Measurements from ENCODE around the gene DMAC1.

Gene DMAC1, protein sequence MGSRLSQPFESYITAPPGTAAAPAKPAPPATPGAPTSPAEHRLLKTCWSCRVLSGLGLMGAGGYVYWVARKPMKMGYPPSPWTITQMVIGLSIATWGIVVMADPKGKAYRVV

DNA sequence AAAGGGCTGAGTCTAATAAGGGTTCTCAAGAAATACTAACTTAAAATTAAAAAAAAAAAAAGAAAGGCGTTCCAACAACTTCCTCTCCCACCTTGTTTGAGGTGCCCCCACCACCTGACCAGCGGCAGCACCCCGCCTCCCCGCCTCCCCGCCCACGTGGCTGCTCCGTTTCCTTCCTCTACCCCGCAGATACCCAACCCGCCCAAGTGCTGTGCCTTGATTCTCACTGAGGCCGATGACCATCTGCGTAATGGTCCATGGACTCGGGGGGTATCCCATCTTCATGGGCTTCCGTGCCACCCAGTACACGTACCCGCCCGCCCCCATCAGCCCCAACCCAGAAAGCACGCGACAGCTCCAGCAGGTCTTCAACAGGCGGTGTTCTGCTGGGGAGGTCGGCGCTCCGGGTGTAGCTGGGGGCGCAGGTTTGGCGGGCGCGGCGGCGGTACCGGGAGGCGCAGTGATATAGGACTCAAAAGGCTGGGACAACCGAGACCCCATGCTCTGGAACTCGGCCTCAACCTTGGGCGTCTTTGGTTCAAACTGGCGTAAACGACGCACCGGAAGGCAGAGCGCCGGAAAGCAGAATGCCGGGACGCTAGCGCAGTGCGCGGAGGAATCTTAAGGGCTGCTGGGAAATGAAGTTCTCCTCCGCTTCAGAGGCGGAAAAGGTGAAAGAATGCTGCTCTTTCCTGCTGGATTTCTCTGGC is at the start of gene DMAC1:
Gene DMAC1, minus strand, starts transcription at position 545 of the 710 bp plus-strand sequence. Its CDS starts 44 bp downstream, at position 501.
- peak; percentile 89 for DNase-seq

DNA sequence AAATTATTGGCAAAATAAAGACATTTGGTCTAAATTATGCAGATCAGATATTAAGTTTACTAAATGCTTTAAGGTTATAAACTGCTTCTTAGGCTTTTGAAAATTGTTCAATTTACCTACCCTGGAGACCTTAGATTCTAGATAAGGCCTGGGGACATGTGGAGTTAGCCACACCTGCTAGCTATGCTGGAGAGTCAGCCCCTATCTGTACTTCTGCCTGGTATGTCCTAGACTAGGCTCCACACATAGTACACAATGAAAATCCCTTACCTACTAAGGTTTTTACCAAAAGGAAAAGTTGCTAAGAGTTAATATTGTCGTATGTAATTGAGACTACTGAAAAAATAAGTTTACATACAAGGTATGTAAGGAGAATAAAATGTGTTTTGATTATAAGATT is 49.8 kb upstream of the DMAC1 start:
- no peak for DNase-seq

DNA sequence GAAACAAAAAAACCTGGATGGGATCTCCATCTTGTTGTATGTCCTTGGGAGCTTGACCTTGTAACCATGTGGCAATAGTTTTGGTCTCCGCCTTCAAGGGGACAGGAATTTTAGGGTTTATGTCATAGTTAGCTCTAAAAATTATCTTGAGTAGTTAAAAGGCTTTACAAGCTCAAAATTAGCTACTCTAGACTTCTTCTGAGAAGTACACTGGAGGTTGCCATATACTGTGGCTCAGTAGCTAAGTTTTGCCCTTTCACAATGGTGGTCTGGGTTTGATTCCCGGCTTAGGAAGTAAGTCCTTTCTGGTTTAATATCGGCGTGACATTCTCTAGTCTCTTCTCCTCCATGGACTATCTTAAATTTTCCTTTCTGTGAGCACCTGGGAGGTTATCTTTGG is 48.9 kb upstream of the DMAC1 start:
- DNase-seq = no peak

DNA sequence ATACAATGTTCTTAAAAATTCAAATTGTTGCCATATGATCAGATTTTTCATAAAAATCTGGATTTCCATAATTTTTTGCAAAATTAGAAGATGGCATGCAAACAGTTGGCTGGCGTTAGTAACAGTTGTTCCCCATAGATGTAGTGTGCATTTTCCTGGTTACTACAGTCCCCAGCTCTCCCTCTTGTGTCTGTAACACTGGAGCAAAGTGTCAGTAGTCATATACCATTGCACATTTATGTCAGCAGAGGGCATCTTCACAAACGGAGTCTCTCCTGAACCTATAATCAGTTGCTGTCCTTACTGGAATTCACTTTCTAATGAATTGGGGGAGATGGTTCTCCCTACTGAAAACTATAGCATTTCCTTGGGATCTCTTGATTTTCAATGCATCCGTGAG is 44.7 kb upstream of the DMAC1 start:
- no peak for DNase-seq

DNA sequence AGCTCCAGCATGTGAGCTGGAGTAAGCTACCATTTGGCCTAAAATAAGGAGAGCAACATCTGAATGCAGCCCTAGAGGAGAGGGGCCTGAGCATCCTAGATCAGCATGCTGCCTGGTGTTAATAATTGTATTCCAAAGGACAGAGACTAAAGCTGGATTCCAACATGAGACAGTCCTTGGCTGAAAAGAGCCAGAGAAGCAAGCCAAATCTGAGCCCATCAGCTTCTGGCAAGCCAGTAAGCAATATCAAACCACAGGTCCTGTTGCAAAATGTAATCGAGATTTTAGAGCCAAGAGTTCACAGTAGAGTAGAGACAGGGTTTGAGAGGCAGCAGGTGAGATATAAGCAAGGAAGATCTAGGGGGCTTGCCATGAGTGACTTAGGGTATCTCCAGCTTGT is 42.3 kb upstream of the DMAC1 start:
- DNase-seq = no peak

DNA sequence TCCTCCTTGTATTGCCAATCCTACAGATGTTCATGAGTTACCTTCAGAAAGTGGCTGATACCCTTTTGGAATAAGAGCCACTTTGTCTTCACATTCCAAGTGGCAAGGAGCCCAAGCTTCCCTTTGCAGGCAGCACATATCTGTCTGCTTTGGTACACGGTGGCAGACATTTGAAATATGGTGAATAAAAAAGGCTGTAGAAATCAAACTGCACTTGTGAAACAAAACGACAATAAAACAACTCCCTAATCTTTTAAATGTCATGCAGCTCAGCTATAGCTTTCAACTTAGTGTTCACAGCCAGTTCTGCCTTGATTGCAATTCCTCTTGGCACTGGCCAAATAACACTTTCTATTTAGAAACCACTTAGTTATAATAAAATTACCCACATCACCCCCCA is 35.0 kb upstream of the DMAC1 start:
- no peak for DNase-seq

DNA sequence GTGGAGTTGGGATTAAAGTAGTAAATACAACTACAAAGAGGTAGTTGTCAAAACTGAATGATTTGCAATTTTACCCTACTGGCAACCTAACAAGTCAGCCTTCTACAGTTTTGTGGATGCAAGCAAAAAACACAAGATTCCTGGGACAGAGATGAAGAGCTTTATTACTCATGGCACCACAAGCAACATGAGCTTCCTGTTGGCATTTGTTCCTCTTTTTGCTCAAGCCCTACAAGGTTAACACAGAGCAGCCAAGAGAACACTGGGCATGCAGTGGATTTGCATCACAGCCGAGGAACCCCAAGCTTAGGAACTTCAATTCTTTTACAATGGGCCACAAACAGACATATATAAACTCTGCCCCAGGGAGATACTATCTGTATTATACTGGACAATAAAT is 28.8 kb upstream of the DMAC1 start:
- no peak for DNase-seq

DNA sequence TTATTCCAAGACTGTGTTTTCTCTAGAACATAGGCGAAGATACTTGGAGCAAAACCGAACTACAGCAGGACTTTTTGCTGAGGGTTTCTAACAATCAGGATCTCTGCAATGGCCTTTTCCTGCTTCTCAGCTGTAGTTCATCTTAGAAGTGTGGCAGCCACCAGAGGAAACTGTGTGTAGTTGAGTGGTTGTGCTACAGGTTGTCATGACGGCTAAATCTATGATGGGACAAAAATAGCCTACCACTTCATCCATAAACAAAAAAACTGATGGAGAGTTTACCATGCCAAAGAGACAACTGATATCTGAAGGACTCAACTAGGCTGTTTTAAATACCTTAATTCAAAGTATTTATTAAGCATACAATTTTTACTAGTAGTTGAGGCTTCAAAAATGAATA is 28.2 kb upstream of the DMAC1 start:
- no peak for DNase-seq

DNA sequence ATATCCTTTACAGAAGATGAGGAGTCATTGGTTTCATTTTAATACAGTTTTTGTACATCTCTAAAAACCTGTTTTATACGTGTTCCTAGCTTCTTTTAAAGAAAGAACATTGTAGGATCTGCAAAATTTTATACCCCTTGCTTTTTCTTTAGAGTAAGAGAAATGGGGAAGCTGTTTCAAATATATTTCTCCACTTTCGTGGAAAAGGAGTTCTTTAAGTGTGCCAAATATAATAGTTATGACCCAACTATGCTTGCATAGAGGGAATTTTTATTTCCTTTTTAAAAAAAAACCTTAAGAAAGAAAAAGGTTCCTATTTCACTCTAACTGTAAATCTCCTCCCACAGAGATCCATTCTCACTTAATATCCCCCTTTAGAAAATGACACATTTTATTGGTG is 27.5 kb upstream of the DMAC1 start:
- no peak for DNase-seq

DNA sequence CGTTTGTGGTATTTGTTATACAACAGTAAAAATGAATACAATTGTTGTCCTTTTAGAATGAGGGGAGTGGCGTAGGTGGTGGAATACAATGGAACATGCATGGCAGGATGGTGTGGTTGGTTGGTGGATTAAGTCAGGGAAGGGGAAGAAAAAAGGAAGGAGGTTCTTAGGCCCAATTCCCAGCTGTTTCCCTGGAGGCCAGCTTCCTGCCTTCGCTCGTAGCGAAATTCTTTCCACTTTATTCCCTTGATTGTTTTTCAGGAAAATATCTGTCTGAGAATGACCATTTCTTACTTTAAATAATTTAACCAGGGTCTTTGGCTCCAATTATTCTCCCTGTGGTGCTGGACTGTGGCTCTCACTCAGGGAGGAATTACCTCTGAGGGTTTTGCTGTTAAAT is 24.1 kb upstream of the DMAC1 start:
- DNase-seq = no peak

DNA sequence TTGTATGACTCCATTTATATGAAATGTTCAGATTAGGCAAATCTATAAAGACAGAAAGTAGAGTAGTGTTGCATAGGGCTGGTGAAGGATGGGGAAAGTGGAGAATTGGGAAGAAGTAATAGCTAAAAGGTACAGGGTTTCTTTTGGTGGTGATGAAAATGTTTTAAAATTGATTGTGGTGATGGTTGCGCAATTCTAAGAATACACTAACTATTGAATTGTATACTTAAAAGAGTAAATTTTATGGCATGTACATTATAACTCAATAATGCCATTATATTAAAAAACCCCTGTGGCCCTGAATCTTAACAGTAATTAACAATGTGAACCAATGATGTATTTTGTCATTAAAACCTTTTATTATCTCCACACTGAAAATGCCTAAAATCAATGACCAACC is 20.4 kb upstream of the DMAC1 start:
- no peak for DNase-seq

DNA sequence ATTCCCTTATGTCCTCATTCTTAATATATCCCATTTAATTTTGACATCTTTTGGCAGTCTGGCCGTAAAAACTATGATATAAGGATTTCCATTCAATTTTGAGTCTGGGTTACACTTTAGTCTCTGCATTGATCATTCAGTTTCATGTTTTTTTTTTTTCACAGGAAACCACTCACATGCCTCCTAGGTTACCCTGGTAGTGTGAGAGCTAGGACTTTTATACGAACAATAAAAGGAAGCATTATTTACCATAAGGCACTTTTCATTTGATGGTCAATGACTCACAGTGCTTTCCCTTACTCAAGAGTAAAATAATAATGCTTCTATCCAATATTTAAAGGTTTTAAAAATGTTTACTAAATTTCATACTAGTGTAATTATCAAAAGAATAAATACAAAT is 16.4 kb upstream of the DMAC1 start:
- DNase-seq = no peak

DNA sequence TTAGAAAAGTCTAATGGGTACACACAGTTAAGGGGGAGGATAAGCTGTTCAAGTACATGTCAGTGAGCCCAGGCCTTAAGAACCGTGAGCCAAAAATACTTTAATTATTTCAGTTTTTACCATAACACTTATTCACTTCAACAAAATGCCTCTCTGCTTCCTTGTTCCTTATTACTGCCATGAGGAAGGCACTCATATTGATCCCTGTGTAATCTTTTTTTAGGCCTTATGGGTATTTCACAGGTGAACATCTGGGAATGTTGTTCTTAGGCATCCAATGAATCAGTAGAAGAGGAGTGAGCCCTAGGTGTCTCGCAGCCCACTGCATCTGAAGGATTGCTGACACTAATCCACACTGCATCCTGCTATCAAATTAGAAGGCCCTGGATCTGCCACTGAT is 13.5 kb upstream of the DMAC1 start:
- no peak for DNase-seq

DNA sequence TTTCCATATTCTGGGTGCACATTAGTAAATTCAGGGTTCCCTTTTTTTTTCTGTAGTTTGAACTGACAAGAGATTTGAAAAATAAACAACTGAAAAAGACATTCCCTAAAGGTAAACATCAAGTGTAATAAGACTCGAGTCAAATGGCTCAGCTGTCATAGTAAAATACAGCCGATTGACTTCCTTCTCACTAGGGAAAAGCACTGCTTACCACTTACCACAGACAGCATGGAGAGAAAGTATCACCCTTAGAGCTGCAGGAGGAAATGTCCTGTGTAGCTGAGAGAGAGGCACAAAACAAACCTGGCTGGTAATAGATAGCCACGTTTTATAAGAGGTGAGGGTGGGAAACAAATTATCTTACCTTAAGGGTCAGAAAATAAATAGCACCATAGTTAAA is 12.1 kb upstream of the DMAC1 start:
- DNase-seq = no peak

DNA sequence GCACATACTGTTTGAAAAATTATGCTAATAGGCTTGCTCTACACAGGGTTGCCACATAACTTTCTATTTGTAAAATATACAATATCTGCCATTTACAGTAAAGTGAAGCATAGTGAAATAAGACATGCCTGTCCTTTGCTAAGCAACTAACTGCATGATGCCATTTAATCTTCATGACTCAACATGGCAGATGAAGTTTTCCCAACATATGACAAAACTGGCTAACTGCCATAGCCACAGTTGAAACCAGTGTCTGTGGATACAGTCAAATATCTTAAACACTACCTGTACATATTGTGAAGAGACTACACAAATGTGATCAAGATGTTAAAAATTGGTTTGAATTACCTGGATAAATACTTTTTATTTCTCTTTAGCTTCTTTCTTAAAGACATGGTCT is 3.1 kb upstream of the DMAC1 start:
- DNase-seq = no peak

DNA sequence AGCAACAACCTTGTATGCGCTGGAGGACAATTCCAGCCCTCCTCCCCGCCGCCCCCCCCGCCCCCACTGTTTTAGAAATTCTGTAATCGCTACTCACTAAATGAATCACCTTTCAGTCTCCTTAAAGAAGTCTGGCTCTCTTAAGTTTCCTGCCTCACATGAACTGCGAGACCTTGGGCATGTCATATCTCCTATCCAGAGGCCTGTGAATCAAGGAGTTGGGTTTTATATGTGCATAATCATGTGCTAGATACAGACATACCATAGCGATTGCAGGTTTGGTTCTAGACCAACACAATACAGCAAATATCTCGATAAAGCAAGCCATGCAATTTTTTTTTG is 337 bp upstream of the DMAC1 start:
- DNase-seq = no peak

DNA sequence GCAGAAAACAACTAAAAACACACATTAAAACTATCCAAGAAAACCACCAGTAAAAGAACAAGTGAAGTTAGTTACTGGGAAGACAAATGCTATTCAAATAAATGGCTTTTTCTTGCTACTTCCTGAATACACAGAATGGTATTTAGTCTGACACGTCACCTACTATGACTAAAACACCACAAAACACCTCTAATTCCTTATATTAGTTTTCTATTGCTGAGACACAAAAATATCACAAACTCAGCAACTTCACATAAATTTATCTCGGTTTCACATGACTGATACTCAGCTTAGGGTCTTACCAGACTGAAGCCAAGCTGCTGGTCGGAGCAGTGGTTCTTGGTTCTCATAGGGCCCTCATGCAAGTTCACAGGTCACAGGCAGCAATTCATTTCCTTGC is 5.4 kb downstream of the DMAC1 start:
- DNase-seq = no peak

DNA sequence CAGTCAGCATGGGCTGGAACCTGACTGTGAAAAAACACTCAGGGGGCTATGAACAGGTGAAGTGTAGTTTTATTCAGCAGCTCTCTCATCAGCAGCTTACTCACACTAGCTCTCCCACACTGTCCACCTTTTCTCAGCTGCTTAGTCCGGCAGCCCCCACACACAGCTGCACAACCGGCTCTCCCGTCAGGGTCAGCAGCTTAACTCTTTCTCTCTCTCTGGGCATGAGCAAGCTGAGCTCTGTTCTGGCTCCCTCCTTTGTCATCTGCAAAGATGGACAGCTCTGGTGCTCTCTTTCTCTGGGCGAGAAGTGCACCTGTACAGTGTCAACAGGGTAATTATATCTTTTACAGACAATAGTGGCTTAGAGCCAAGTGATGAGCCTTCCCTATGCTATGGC is 8.2 kb downstream of the DMAC1 start:
- no peak for DNase-seq

DNA sequence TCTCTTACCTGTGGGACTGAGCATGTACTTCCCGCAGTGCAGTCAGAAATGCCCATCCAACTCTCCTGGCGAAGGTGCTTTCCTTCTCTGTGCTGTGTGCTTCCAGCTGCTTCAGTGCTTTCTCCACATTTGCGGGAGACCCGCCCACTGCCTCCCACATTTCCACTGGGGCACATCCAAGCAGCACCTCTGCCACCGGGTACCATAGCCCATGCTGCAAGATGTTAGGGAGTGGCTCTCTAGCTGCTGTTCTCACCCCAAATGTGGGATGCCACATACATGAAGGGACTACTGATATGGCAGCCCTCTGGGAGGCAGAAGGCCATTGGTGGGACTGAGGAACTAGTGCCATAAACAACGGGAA is 8.8 kb downstream of the DMAC1 start:
- DNase-seq = no peak

DNA sequence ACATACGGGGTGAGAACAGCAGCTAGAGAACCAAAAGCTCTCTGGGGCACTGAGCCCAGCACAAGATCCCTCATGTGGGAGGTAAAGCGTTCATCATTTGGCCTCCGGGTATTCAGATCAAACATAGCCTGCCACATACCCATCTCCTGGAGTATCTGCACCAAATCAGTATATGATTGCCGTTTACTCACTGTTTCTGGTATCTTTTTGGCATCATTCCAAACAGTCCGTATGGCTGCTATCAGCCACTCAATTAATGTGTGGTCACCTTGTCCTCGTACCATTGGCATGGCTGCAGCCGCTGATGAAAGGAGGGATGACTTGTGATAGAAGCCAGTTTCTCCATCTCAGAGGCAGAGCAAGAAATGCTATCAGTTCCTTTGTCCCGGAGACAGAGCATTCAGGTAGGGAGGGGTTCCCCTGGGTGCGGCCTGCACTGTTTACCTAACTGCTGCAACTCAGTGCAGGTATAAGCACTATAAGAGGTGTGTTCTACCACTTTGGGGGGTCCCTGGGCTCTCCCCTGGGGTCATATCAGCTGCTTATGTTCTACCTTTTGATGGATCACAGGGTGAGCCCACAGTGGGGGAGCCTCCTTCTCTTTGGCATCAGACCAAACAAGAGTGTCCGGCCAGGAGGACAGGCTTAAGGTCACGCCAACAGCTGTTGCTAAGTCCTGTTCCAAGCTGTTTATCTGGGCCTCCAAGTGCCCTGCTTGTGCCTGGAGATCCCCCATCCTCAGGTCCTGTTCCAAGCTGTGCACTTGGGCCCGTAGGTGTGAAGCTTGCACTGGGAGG is 9.4 kb downstream of the DMAC1 start:
- no peak for DNase-seq

DNA sequence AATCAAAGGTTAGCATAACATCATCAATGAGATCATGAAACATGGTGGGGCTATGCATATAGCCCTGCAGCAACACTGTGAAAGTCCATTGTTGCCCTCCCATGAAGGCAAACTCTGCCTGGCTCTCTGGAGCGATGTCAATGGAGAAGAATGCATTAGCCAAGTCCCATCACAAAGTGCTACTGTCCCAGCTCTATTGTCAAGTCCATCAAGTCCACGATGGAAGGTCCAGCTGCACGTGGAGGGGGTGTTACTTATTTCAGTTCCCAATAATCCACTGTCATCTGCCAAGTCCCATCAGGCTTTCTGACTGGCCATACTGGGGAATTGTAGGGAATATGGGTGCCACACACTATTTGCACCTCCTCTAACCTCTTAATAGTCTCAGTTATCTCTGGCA is 10.8 kb downstream of the DMAC1 start:
- DNase-seq = no peak

DNA sequence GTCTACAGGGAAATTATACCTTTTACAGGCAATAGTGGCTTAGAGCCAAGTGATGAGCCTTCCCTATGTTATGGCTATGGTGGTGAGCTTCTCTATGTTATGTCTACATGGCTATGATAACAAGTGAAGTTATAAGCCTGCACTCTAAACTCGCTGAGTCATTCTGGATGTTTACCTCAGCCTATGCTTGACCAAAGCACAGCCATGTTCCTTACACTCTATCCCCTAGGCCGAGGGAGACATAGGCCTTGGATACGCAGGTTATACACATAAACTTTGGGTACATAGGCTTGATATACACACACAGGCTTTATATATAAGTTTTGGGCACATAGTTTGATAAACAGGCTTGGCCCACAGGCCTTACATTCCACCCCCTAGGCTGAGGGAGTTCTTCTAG is 13.8 kb downstream of the DMAC1 start:
- no peak for DNase-seq

DNA sequence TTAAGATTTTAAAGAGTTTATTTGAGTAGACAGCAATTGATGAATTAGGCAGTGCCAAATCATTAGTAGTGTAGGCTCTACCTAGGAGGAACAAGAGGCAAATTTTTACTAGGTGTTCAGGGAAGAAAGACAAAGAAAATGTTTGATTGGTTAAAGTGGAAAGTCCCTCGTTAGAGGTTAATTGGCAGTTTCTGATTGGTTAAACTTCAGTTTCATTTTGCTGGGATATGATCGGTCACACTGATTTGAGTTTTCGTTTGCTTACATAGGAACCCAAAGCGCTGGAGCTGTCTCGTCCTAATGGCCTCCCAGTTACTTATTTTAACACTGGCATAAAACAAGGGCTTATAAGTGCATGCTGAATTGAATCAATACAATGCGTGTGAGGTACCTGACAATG is 15.1 kb downstream of the DMAC1 start:
- no peak for DNase-seq

DNA sequence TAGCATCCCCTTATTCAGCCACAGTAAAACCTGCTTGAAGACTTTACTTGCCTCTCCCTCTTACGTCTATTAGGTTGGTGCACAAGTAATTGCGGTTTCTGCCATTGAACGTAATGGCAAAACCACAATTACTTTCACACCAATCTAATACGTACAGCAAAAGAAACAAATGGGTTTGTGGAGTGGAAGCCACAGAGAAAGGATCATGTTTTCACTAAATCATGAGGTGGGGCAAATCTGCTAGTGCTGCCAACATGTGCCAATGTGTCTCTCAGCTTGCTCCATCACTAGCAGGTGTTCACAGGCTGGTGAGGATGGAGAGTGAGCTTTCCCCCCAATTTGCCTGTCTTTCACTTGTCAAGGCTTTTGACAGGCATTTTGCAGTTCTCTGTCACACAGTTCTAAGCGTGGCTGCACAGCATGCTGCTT is 15.9 kb downstream of the DMAC1 start:
- no peak for DNase-seq
